GM12875 (cell line): ENCODE results near the gene PLD5.

Source experiments
- H3K4me3 ChIP-seq: one replicate; pipeline ENCODE4 v1.5.1; 2011; ENCODE audit warnings: low read depth, low read length, control low read depth
- TF ChIP-seq, protein P1 (sequence below): IDR thresholded peaks from 2 replicates; pipeline ENCODE4 v1.5.1; 2011; ENCODE audit warnings: low read depth, mild to moderate bottlenecking, control low read depth, inconsistent platforms, low read length, moderate library complexity, borderline replicate concordance; ENCODE audit not compliant: insufficient read depth

Gene PLD5

DNA sequence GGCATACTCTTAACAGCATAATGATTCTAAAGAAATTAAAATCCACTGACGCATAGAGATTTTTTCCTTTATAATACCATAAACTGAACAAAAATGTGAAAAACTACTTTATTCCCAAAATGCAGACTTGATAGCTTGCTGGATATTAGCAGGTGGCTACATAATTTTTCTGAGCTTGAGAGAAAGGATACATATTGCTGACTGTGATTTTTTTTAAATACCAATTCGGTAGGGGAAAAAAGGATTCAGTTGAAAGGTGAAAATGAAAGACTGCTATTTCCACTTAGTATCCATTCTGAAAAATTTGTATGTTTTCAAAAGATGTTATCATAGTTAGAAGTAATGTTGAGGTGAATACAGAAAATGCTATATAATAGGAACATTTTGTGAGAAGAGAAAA is 435.6 kb downstream of the PLD5 start:
- TF ChIP-seq, protein P1, sequence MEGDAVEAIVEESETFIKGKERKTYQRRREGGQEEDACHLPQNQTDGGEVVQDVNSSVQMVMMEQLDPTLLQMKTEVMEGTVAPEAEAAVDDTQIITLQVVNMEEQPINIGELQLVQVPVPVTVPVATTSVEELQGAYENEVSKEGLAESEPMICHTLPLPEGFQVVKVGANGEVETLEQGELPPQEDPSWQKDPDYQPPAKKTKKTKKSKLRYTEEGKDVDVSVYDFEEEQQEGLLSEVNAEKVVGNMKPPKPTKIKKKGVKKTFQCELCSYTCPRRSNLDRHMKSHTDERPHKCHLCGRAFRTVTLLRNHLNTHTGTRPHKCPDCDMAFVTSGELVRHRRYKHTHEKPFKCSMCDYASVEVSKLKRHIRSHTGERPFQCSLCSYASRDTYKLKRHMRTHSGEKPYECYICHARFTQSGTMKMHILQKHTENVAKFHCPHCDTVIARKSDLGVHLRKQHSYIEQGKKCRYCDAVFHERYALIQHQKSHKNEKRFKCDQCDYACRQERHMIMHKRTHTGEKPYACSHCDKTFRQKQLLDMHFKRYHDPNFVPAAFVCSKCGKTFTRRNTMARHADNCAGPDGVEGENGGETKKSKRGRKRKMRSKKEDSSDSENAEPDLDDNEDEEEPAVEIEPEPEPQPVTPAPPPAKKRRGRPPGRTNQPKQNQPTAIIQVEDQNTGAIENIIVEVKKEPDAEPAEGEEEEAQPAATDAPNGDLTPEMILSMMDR = no peak
- no peak overlapping the region for H3K4me3 ChIP-seq

DNA sequence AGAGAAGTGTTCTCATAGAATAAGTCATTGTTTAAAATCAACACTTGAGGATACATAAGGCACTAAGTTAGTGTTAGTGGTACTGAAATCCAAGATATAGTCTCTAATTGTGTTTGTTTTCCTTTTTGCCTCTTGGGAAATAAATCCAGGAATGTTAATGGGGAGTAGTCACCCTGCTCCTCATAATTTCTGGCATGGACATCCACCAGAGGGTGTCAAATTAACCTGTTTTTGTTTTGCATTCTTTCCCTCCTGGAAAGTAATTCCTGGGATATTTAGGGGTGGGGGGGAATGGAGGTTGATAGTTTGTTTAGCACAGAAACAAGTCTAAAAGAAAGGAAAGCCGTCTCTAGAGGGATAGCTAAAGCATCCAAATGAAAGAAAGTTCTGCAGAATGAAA is 437.8 kb downstream of the PLD5 start:
- no peak overlapping the region for H3K4me3 ChIP-seq
- TF ChIP-seq, protein P1 = no peak

DNA sequence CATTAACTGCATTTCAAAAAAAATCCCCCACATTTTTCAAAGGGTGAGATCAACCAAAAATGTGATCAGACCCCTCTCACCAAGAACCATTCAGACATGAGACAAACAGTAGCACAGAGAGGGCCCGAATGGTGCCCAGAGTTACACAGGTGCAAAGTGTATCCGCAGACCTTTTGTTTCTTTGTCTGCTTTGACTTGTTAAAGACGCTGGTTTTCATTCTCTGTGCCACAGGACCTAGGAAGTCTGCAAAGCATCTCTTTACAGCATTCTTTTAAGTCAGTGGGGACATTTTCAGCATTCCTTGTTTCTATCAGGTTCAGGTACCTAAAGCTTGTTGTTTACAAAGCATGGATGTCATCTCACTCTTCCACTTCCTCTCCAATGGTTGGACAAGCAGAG is 438.4 kb downstream of the PLD5 start:
- no peak overlapping the region for H3K4me3 ChIP-seq
- TF ChIP-seq, protein P1 = no peak

DNA sequence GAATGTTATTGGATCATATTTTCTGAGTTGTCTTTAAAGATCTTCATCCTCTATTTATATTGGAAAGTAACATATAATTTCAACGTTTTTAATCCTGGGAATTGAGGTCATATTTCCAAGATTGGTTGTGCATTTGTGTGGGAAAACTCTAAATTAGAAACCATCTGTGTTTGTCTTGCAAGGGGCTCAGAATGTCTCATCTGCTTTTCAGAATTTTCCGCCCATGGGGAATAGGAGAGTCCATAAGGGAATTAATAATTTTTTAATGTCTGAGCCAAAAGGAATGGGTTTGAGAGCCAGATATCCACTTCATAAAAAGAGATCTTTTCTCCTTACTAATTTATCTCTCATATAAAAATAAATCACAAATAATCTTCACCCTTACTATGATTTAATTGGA is 440.8 kb downstream of the PLD5 start:
- TF ChIP-seq, protein P1 = no peak
- H3K4me3 ChIP-seq = no peak overlapping the region

DNA sequence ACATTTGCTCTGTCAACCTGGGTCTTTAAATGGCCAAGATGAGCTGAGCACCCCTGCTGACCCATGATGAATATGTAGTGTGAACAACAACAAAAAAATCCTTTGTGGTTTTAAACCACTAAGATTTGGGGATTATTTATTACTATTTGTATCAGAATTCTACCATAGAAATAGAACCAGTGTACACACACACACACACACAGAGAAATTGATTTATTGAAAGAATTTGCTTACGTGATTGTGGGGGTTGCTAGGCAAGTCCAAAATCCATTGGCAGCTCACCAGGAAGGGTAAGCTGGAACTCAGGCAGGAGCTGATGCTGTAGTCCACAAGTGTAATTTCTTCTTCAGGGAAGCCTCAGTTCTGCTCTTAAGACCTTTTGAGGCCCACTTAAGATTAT is 443.1 kb downstream of the PLD5 start:
- TF ChIP-seq, protein P1 = no peak
- no peak overlapping the region for H3K4me3 ChIP-seq

DNA sequence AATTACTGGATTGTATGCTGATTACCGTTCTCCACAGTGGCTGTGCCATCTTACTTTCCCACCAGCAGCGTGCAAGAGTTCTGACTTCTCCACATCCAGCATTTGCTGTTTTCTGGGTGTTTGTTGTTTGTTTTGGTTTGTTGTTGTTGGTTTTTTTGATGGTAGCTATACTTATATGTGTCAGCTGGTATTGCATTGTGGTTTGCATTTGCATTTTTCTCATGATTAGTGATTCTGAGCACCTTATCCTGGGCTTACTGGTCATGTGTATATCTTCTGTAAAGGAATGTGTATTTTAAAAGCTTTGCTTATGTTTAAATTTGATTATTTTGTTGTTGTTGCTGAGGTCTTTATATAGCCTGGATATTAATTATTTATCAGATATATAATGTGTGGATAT is 458.7 kb downstream of the PLD5 start:
- H3K4me3 ChIP-seq = no peak overlapping the region
- TF ChIP-seq, protein P1 = no peak

DNA sequence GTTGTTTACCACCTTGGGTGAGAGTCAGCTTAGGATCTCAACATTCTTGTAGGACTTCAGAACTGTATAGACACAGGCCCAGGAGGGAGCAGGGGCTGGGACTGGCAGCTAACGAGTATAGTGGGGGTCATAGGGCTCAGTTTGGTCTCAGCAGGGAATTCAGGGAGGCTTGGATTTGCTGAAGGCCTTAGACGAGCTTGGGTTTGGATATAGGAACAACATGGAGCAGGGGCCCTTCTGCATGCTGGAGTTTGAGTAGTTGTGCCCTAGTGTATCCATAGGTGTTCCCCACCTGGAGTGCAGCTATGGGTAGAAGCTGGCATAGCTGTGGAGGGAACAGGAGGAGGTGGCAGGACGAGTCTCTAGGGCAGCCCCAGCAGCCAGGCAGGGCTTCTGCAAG is 462.2 kb downstream of the PLD5 start:
- H3K4me3 ChIP-seq = no peak overlapping the region
- TF ChIP-seq, protein P1 = no peak
